SK-N-SH (cell line): ENCODE results near the gene RND3. TPM values are rescaled to one million over a fixed set of nuclear protein-coding genes. Genes with fewer than 3 reads are reported as not detected.

Experiments
- CTCF ChIA-PET: fragments of 300-600, 350-600 bp; formaldehyde crosslinking; extraction: SDS; loops from one replicate; lab custom pipeline; 2021; lab: Yijun Ruan, JAX
- POLR2A ChIA-PET: fragments of 350-600 bp; sonication (Branson Sonifier 250); formaldehyde crosslinking; extraction: SDS; loops from one replicate; lab custom pipeline; 2020; ENCODE audit warnings: antibody characterized with exemption, inconsistent platforms; lab: Yijun Ruan, JAX
- DNase-seq: peaks from one replicate; pipeline ENCODE4 v3.0.0; 2012
- H2AFZ ChIP-seq: fragments of 200-600 bp; sonication (generic); 2 replicates; pipeline ENCODE4 v1.8.1; 2016; ENCODE audit warnings: antibody characterized with exemption, mild to moderate bottlenecking, low read depth
- H3F3A ChIP-seq: fragments of 200-600 bp; sonication (generic); replicated peaks from 2 replicates; pipeline ENCODE3; 2016; ENCODE audit warnings: antibody characterized with exemption, mild to moderate bottlenecking; ENCODE audit not compliant: insufficient read depth
- H3K27ac ChIP-seq, 2 experiments: fragments of 200-500 bp in 1 of 2; fragments of 200-600 bp in 1 of 2; sonication (Bioruptor generic) in 1 of 2; sonication (generic), shearing (Covaris generic) in 1 of 2; 2 replicates each; pipeline versions ENCODE4 v1.5.1 to v1.6.1; 2014 to 2016; ENCODE audit warnings: low read depth in 2 of 2, inconsistent platforms in 1 of 2, low read length in 1 of 2, mild to moderate bottlenecking in 1 of 2, mixed read lengths in 1 of 2
- H3K27me3 ChIP-seq: fragments of 200-600 bp; sonication (generic), shearing (Covaris generic); 2 replicates; pipeline ENCODE4 v1.6.1; 2016; ENCODE audit warnings: mixed run types; ENCODE audit not compliant: insufficient read depth
- H3K36me3 ChIP-seq, 2 experiments: fragments of 200-500 bp in 1 of 2; fragments of 200-600 bp in 1 of 2; sonication (Bioruptor generic) in 1 of 2; sonication (generic) in 1 of 2; replicated peaks in 1 of 2; 2 replicates each; pipeline versions ENCODE3 to v1.5.1; 2014 to 2016; ENCODE audit warnings: low read length in 1 of 2, mild to moderate bottlenecking in 1 of 2; ENCODE audit not compliant: insufficient read depth in 2 of 2, control insufficient read depth in 1 of 2
- H3K4me1 ChIP-seq, 2 experiments: fragments of 200-500 bp in 1 of 2; fragments of 200-600 bp in 1 of 2; sonication (Bioruptor generic) in 1 of 2; sonication (generic), shearing (Covaris generic) in 1 of 2; 2 replicates each; pipeline versions ENCODE4 v1.5.1 to v1.6.1; 2014 to 2016; ENCODE audit warnings: low read depth in 1 of 2, low read length in 1 of 2, mixed run types in 1 of 2; ENCODE audit not compliant: insufficient read depth in 2 of 2, control insufficient read depth in 1 of 2
- H3K4me2 ChIP-seq: fragments of 200-600 bp; sonication (generic), shearing (Covaris generic); 2 replicates; pipeline ENCODE4 v1.6.1; 2017; ENCODE audit warnings: mixed run types
- H3K4me3 ChIP-seq, 2 experiments: fragments of 200-500 bp in 1 of 2; fragments of 200-600 bp in 1 of 2; sonication (Bioruptor generic) in 1 of 2; sonication (generic), shearing (Covaris generic) in 1 of 2; 2 replicates each; pipeline versions ENCODE4 v1.5.1 to v1.8.1; 2014 to 2016; ENCODE audit warnings: low read depth in 2 of 2, inconsistent platforms in 1 of 2, low read length in 1 of 2, mild to moderate bottlenecking in 1 of 2, mixed read lengths in 1 of 2, moderate library complexity in 1 of 2
- H3K79me2 ChIP-seq: fragments of 200-600 bp; sonication (generic); 2 replicates; pipeline ENCODE4 v1.8.1; 2017; ENCODE audit warnings: mild to moderate bottlenecking; ENCODE audit not compliant: insufficient read depth
- H3K9ac ChIP-seq: fragments of 200-600 bp; sonication (generic); 2 replicates; pipeline ENCODE4 v1.6.1; 2017; ENCODE audit warnings: mixed run types
- H3K9me2 ChIP-seq: fragments of 200-600 bp; sonication (generic); 2 replicates; pipeline ENCODE4 v1.6.1; 2017; ENCODE audit warnings: mixed run types
- H3K9me3 ChIP-seq: fragments of 200-600 bp; sonication (generic); 2 replicates; pipeline ENCODE4 v1.6.1; 2017; ENCODE audit warnings: mixed run types, mild to moderate bottlenecking, moderate library complexity
- H4K20me1 ChIP-seq: fragments of 200-600 bp; sonication (generic); 2 replicates; pipeline ENCODE4 v1.6.1; 2017; ENCODE audit warnings: mild to moderate bottlenecking, mixed run types; ENCODE audit not compliant: insufficient read depth
- EZH2phosphoT487 ChIP-seq: fragments of 200-600 bp; sonication (generic); IDR thresholded peaks from 2 replicates; pipeline ENCODE4 v1.6.1; 2017; ENCODE audit warnings: low read depth, mixed run types, mild to moderate bottlenecking, antibody characterized with exemption, moderate library complexity, borderline replicate concordance
- FOSL2 ChIP-seq: IDR thresholded peaks from 2 replicates; pipeline ENCODE4 v1.4.0; 2012; ENCODE audit warnings: low read depth, mild to moderate bottlenecking, moderate library complexity, borderline replicate concordance
- MXI1 ChIP-seq: IDR thresholded peaks from 2 replicates; pipeline ENCODE4 v1.6.1; 2012; ENCODE audit warnings: mild to moderate bottlenecking, low read depth, low read length, improper control_type of control experiment
- POLR2AphosphoS5 ChIP-seq: IDR thresholded peaks from 2 replicates; pipeline ENCODE4 v1.6.1; 2012; ENCODE audit warnings: low read depth, low read length
- RAD21 ChIP-seq: IDR thresholded peaks from 2 replicates; pipeline ENCODE4 v1.6.1; 2012; ENCODE audit warnings: mild to moderate bottlenecking, low read length
- RFX5 ChIP-seq: IDR thresholded peaks from 2 replicates; pipeline ENCODE4 v1.6.1; 2012; ENCODE audit warnings: mild to moderate bottlenecking, improper control_type of control experiment, low read length
- YY1 ChIP-seq: IDR thresholded peaks from 2 replicates; pipeline ENCODE4 v1.4.0; 2012; ENCODE audit warnings: low read depth, mild to moderate bottlenecking
- WGBS: methylation state at CpG from one replicate; pipeline ENCODE4 v1.1.6; 2017; ENCODE audit warnings: low lambda C conversion rate; 5-methylcytosine and 5-hydroxymethylcytosine counted together
- polyA plus RNA-seq, 3 experiments: library from polyadenylated mRNA; depleted of rRNA; stranded (reverse); fragments of >200 nt; gene quantifications; 2 replicates each; pipeline ENCODE4 v1.2.3, GENCODE V29; 2012
- TF ChIP-seq, protein P1 (sequence below): IDR thresholded peaks from 2 replicates; pipeline ENCODE4; 2012
- TF ChIP-seq, protein P2 (sequence below): fragments of 150-350 bp; IDR thresholded peaks from 2 replicates; pipeline ENCODE4 v1.6.1; 2017; ENCODE audit warnings: antibody characterized with exemption, low read length, low read depth, borderline replicate concordance

RND3 gene
- polyA plus RNA-seq, 1 of the 3 experiments (the other 2 are of a cell fraction): 49.7 TPM

DNA sequence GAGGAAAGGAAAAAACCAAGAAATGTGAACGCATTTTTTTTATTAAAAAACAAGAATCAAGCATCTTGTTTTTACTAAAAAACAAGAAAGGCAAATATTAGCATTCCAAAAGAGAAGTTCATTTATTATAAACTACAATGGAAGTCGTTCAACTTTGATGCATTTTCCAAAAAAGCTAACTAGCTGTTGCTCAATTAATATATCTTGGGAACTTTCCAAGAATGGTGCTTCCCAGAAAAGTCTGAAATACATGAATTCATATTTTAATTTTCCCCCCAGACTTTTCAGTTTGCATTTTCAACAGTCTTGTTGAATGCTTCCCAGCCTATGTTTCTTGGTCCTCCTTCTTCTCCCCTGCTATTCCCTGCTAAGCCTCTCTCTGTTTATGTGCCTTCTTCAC lies 7.5 kb upstream of the RND3 start:
- CTCF ChIA-PET: interaction anchor here (1.0 kb wide), 1 partner anchor 744 kb away, joined by 4 read pairs; no protein-coding TSS in a partner anchor

DNA sequence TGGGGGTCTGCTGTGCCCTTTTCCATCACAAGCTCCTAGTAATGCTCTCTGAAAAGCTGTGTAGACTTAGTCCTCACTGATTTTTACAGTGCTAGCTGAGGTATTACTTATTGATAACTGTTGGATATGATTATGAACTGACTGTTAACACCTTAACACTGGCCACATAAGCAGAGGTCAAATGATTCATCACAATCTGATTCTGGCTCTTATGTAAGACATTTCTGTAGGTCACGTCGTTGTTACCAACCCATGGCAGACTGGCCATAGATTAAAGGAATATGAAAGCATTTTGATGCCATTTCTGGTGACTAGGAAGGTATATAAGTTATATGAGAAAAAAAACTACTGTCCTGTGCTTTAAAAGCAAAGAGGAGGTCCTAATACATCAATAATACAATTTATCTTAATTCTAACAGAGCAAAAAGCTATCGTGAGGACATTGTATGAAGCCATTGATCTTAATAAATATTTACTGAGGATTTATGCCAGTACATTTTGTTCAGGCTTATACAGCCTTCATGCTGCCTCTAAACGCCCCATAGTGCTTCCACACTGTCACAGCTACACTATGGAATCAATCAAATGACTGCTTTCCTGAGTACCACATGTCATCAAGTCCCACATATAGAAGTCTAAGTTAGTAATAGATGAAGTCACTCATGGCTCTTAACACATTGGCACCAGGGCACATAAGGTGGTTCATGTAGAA lies 6.9 kb upstream of the RND3 start:
- Histone ChIP-seq H3K4me3 (no peak overlapping the region), H3K27me3 (no peaks in the 10 kb centered on the region), H2AFZ (no peak overlapping the region), H3K4me2 (no peak overlapping the region), H3K36me3 (no peaks in the 10 kb centered on the region), H3K4me1 (peaks cover 0 to 19% of the 10 kb centered on the region in 2 experiments; a peak in 2 of 4 replicates), H3K9ac (no peak overlapping the region), H3K79me2 (no peaks in the 10 kb centered on the region), H3K9me3 (no peaks in the 10 kb centered on the region), H3K27ac (no peak overlapping the region), H3F3A (peaks cover 24% of the 10 kb centered on the region), H4K20me1 (no peaks in the 10 kb centered on the region), H3K9me2 (no peaks in the 10 kb centered on the region)
- ChIA-PET CTCF (interaction anchor here (1.0 kb wide), 1 partner anchor 744 kb away, joined by 4 read pairs; no protein-coding TSS in a partner anchor), POLR2A (no interaction called here)
- 89% methylated on average over 4 of the region's 4 CpGs for WGBS
- TF ChIP-seq FOSL2 (no peak), MXI1 (no peak), YY1 (no peak)
- TF ChIP-seq, protein P1, sequence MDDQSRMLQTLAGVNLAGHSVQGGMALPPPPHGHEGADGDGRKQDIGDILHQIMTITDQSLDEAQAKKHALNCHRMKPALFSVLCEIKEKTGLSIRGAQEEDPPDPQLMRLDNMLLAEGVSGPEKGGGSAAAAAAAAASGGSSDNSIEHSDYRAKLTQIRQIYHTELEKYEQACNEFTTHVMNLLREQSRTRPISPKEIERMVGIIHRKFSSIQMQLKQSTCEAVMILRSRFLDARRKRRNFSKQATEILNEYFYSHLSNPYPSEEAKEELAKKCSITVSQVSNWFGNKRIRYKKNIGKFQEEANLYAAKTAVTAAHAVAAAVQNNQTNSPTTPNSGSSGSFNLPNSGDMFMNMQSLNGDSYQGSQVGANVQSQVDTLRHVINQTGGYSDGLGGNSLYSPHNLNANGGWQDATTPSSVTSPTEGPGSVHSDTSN: no peak
- DNase-seq: no peak

More for the DNA sequence above, 7.5 kb upstream of the RND3 start:
- no peaks in the 10 kb centered on the region for H3K9me2 ChIP-seq
- peak overlapping the region in 1 of 2 experiments; percentile 87; a peak in 2 of 4 replicates for H3K27ac ChIP-seq
- H3K4me2 ChIP-seq: no peak overlapping the region; the same call in 1 of the 2 replicates
- TF ChIP-seq RFX5 (no peak), MXI1 (no peak), POLR2AphosphoS5 (no peak), RAD21 (no peak), YY1 (no peak), EZH2phosphoT487 (no peak)
- TF ChIP-seq, protein P2, sequence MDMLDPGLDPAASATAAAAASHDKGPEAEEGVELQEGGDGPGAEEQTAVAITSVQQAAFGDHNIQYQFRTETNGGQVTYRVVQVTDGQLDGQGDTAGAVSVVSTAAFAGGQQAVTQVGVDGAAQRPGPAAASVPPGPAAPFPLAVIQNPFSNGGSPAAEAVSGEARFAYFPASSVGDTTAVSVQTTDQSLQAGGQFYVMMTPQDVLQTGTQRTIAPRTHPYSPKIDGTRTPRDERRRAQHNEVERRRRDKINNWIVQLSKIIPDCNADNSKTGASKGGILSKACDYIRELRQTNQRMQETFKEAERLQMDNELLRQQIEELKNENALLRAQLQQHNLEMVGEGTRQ: no peak
- DNase-seq: no peak
- peaks cover 0 to 19% of the 10 kb centered on the region in 2 experiments; a peak in 2 of 4 replicates for H3K4me1 ChIP-seq
- peaks cover 24% of the 10 kb centered on the region for H3F3A ChIP-seq
- H4K20me1 ChIP-seq: no peaks in the 10 kb centered on the region
- POLR2A ChIA-PET: no interaction called here
- no peak overlapping the region for H3K4me3 ChIP-seq
- no peaks in the 10 kb centered on the region for H3K9me3 ChIP-seq
- H3K9ac ChIP-seq: no peak overlapping the region
- H2AFZ ChIP-seq: no peak overlapping the region
- no peaks in the 10 kb centered on the region for H3K36me3 ChIP-seq
- H3K79me2 ChIP-seq: no peaks in the 10 kb centered on the region
- 83% methylated on average over 2 of the region's 2 CpGs for WGBS
- no peaks in the 10 kb centered on the region for H3K27me3 ChIP-seq
